Astrocyte (in vitro differentiated cells and primary cell): ENCODE results near the gene MRPS18B. TPM values are rescaled to one million over a fixed set of nuclear protein-coding genes. Genes with fewer than 3 reads are reported as not detected.
A peak's percentile ranks its signal among the peaks of the same experiment; 100 is the strongest.

ENCODE experiments used
- DNase-seq: peaks from one replicate; pipeline ENCODE4 v3.0.0-alpha.2; 2010; ENCODE audit warnings: low read depth
- FAIRE-seq: peaks from 2 replicates; lab custom pipeline; 2011; peaks lifted over from hg19 to GRCh38; lab: Jason Lieb, UNC
- H2AFZ ChIP-seq: 2 replicates; pipeline ENCODE4 v1.6.0; 2012; ENCODE audit warnings: low read depth, low read length, inconsistent platforms
- H3K27ac ChIP-seq: 2 replicates; pipeline ENCODE4 v1.5.1; 2011; ENCODE audit warnings: low read depth, low read length, inconsistent platforms
- H3K27me3 ChIP-seq: 2 replicates; pipeline ENCODE4 v1.6.0; 2011; ENCODE audit warnings: low read length, inconsistent platforms; ENCODE audit not compliant: insufficient read depth
- H3K36me3 ChIP-seq: 2 replicates; pipeline ENCODE4 v1.5.1; 2011; ENCODE audit warnings: low read length, inconsistent platforms; ENCODE audit not compliant: insufficient read depth
- H3K4me1 ChIP-seq: 2 replicates; pipeline ENCODE4 v1.5.1; 2011; ENCODE audit warnings: low read length, inconsistent platforms; ENCODE audit not compliant: insufficient read depth
- H3K4me2 ChIP-seq: 2 replicates; pipeline ENCODE4 v1.6.0; 2012; ENCODE audit warnings: low read length, inconsistent platforms
- H3K4me3 ChIP-seq: 2 replicates; pipeline ENCODE4 v1.5.1; 2011; ENCODE audit warnings: low read depth, mild to moderate bottlenecking, low read length, inconsistent platforms; ENCODE audit not compliant: insufficient read depth
- H3K79me2 ChIP-seq: 2 replicates; pipeline ENCODE4 v1.6.0; 2012; ENCODE audit warnings: mild to moderate bottlenecking, low read length, inconsistent platforms; ENCODE audit not compliant: insufficient read depth
- H3K9ac ChIP-seq: 2 replicates; pipeline ENCODE4 v1.6.0; 2012; ENCODE audit warnings: mild to moderate bottlenecking, low read length, inconsistent platforms
- H3K9me3 ChIP-seq: 2 replicates; pipeline ENCODE4 v1.5.1; 2012; ENCODE audit warnings: low read depth, mild to moderate bottlenecking, low read length, inconsistent platforms; ENCODE audit not compliant: insufficient read depth
- H4K20me1 ChIP-seq: 2 replicates; pipeline ENCODE4 v1.6.0; 2012; ENCODE audit warnings: low read length, inconsistent platforms; ENCODE audit not compliant: insufficient read depth
- H3K27ac Mint-ChIP-seq: one replicate; pipeline ENCODE4 v1.8.0; 2021; ENCODE audit warnings: mild to moderate bottlenecking, mixed read lengths; ENCODE audit not compliant: unreplicated experiment
- H3K27me3 Mint-ChIP-seq: one replicate; pipeline ENCODE4 v1.8.0; 2021; ENCODE audit warnings: low read depth, mixed read lengths; ENCODE audit not compliant: unreplicated experiment
- H3K36me3 Mint-ChIP-seq: one replicate; pipeline ENCODE4 v1.8.0; 2021; ENCODE audit warnings: low read depth, mixed read lengths; ENCODE audit not compliant: unreplicated experiment
- H3K4me1 Mint-ChIP-seq: one replicate; pipeline ENCODE4 v1.8.0; 2021; ENCODE audit warnings: low read depth, mixed read lengths; ENCODE audit not compliant: unreplicated experiment
- H3K4me3 Mint-ChIP-seq: one replicate; pipeline ENCODE4 v1.8.0; 2021; ENCODE audit warnings: mild to moderate bottlenecking, moderate library complexity, mixed read lengths; ENCODE audit not compliant: unreplicated experiment
- H3K9me3 Mint-ChIP-seq: one replicate; pipeline ENCODE4 v1.8.0; 2021; ENCODE audit warnings: mild to moderate bottlenecking, mixed read lengths; ENCODE audit not compliant: unreplicated experiment
- CTCF ChIP-seq: IDR thresholded peaks from 2 replicates; pipeline ENCODE4 v1.5.1; 2011; ENCODE audit warnings: low read depth, mild to moderate bottlenecking, inconsistent platforms, low read length, moderate library complexity; ENCODE audit not compliant: insufficient read depth
- EZH2 ChIP-seq: IDR thresholded peaks from 2 replicates; pipeline ENCODE4 v1.6.1; 2012; ENCODE audit warnings: mild to moderate bottlenecking, low read length, inconsistent platforms; ENCODE audit not compliant: insufficient read depth
- total RNA-seq: library from RNA; stranded (reverse); gene quantifications from 2 replicates; pipeline ENCODE4 v1.2.1, GENCODE V29; 2021

Gene MRPS18B
- total RNA-seq, 1 donor from 2014 or later = 28.0 TPM

DNA sequence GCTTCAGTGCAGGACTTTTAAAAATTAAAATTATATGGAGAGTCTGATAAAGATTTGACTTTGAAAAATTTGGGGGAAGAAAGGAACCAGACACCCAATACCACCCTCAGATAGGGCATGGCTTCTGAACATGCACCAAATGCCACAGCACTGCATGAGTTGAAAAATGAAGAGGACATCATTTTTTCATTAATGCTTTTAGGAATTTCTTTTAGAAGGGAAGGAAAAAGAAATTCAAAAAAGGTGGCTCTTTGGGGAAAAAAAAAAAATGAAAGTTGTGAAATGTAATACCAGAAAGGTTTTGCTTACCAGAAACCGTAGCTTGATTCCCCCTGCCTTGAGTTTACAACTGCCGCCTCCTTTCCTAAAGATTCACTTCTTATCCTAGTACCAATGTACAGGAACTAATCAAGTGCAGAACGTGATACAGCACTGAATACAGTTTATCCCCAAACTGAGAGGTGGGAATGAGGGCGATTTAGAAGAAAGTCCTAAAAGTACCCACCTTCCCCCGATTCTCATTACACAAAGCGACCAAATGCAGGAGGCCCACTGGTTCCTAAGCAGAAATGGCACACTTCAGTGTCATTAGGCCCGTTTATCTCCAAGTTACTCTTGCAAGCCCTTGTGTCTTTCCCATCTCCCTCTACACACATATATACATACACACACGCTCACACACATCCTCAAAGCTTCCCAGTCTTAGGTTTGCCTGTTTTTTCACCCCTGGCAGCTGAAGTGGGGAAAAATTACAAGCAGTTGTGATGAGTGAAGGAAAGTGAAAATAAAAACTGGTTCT is 3.4 kb upstream of the MRPS18B start:
- Histone ChIP-seq H3K27me3 (no peaks in the 10 kb centered on the region), H3K4me3 (peak overlapping the region; percentile 100), H3K79me2 (peaks cover 69% of the 10 kb centered on the region), H3K4me1 (peaks cover 42% of the 10 kb centered on the region), H3K36me3 (peaks cover 23% of the 10 kb centered on the region), H3K27ac (peak overlapping the region; percentile 100), H3K9me3 (no peaks in the 10 kb centered on the region), H3K9ac (peak overlapping the region; percentile 100), H2AFZ (no peak overlapping the region), H4K20me1 (peaks cover 67% of the 10 kb centered on the region), H3K4me2 (peak overlapping the region; percentile 99)
- FAIRE-seq (no peak), DNase-seq (no peak)
- Mint-ChIP-seq H3K9me3 (peaks cover 3% of the 10 kb centered on the region), H3K4me1 (peaks cover 44% of the 10 kb centered on the region), H3K27me3 (no peaks in the 10 kb centered on the region), H3K27ac (peak overlapping the region; percentile 100), H3K4me3 (peak overlapping the region; percentile 99), H3K36me3 (peaks cover 20% of the 10 kb centered on the region)
- TF ChIP-seq CTCF = no peak
- no peak for TF ChIP-seq EZH2

GRCh38 chr6:30614843-30615218 is 2.8 kb upstream of the MRPS18B start:
- FAIRE-seq (no peak), DNase-seq (peak; percentile 93)
- Mint-ChIP-seq H3K27ac (peak overlapping the region; percentile 100), H3K36me3 (peaks cover 20% of the 10 kb centered on the region), H3K4me3 (peak overlapping the region; percentile 99), H3K9me3 (peaks cover 3% of the 10 kb centered on the region), H3K27me3 (no peaks in the 10 kb centered on the region), H3K4me1 (peaks cover 45% of the 10 kb centered on the region)
- Histone ChIP-seq H3K79me2 (peaks cover 69% of the 10 kb centered on the region), H3K27ac (peak overlapping the region; percentile 100), H3K4me3 (peak overlapping the region; percentile 100), H3K27me3 (no peaks in the 10 kb centered on the region), H3K36me3 (peaks cover 20% of the 10 kb centered on the region), H2AFZ (no peak overlapping the region), H3K4me1 (peaks cover 42% of the 10 kb centered on the region), H3K4me2 (peak overlapping the region; percentile 99), H3K9ac (peak overlapping the region; percentile 100), H3K9me3 (no peaks in the 10 kb centered on the region), H4K20me1 (peaks cover 61% of the 10 kb centered on the region)
- no peak for TF ChIP-seq CTCF
- TF ChIP-seq EZH2 = no peak
